Smooth muscle cell (in vitro differentiated cells): Measurements from ENCODE around the gene UGT3A2. TPM values are rescaled to one million over a fixed set of nuclear protein-coding genes. Genes with fewer than 3 reads are reported as not detected.
A peak's percentile ranks its signal among the peaks of the same experiment; 100 is the strongest.

ENCODE experiments used
- DNase-seq: peaks from one replicate; lab custom pipeline; 2025; ENCODE audit not compliant: unreplicated experiment; lab: John Stamatoyannopoulos, UW
- H2AFZ ChIP-seq: fragments of 200-600 bp; sonication (generic); 2 replicates; pipeline ENCODE4 v1.6.0; 2016; ENCODE audit warnings: antibody characterized with exemption, low read depth, mild to moderate bottlenecking
- H3F3A ChIP-seq: fragments of 200-600 bp; sonication (generic); 2 replicates; pipeline ENCODE4 v1.6.0; 2017; ENCODE audit warnings: antibody characterized with exemption, low read depth
- H3K27ac ChIP-seq: fragments of 200-600 bp; sonication (generic); 2 replicates; pipeline ENCODE4 v1.5.1; 2016; ENCODE audit warnings: low read depth, mild to moderate bottlenecking
- H3K27me3 ChIP-seq: fragments of 200-600 bp; sonication (generic); 2 replicates; pipeline ENCODE4 v1.6.1; 2016; ENCODE audit warnings: low read depth, mild to moderate bottlenecking
- H3K36me3 ChIP-seq: fragments of 200-600 bp; sonication (generic); 2 replicates; pipeline ENCODE4 v1.5.1; 2016; ENCODE audit warnings: low read depth
- H3K4me1 ChIP-seq: fragments of 200-600 bp; sonication (generic); 2 replicates; pipeline ENCODE4 v1.5.1; 2016; ENCODE audit warnings: low read depth
- H3K4me2 ChIP-seq: fragments of 200-600 bp; sonication (generic); 2 replicates; pipeline ENCODE4 v1.6.0; 2016; ENCODE audit warnings: mild to moderate bottlenecking
- H3K4me3 ChIP-seq: fragments of 200-600 bp; sonication (generic); 2 replicates; pipeline ENCODE4 v1.5.1; 2016; ENCODE audit warnings: mild to moderate bottlenecking
- H3K79me2 ChIP-seq: fragments of 200-600 bp; sonication (generic); 2 replicates; pipeline ENCODE4 v1.6.0; 2016; ENCODE audit warnings: low read depth, mild to moderate bottlenecking
- H3K9ac ChIP-seq: fragments of 200-600 bp; sonication (generic); 2 replicates; pipeline ENCODE4 v1.6.0; 2016; ENCODE audit warnings: low read depth
- H3K9me3 ChIP-seq: fragments of 200-600 bp; sonication (generic); replicated peaks from 2 replicates; pipeline ENCODE4 v1.5.1; 2016; ENCODE audit warnings: low read depth
- H4K20me1 ChIP-seq: fragments of 200-600 bp; sonication (generic); 2 replicates; pipeline ENCODE4 v1.6.0; 2016; ENCODE audit warnings: low read depth
- WGBS: methylation state at CpG from one replicate; pipeline ENCODE4 v1.1.7; 2016; ENCODE audit warnings: low lambda C conversion rate; 5-methylcytosine and 5-hydroxymethylcytosine counted together
- polyA plus RNA-seq: library from polyadenylated mRNA; unstranded; fragments of >200 nt; fragmentation: Nextera tagmentation; extraction: Ambion mirVana; gene quantifications from 2 replicates; pipeline ENCODE4 v1.2.1, GENCODE V29; 2016
- total RNA-seq: library from RNA; depleted of rRNA; stranded (reverse); fragments of >200 nt; gene quantifications from 2 replicates; pipeline ENCODE4 v1.2.3, GENCODE V29; 2014
- TF ChIP-seq, protein P1 (sequence below): fragments of 200-600 bp; sonication (generic); IDR thresholded peaks from 2 replicates; pipeline ENCODE4 v1.5.1; 2017; ENCODE audit warnings: borderline replicate concordance, mild to moderate bottlenecking, antibody characterized with exemption; ENCODE audit not compliant: insufficient read depth, poor library complexity, severe bottlenecking

Gene UGT3A2, protein sequence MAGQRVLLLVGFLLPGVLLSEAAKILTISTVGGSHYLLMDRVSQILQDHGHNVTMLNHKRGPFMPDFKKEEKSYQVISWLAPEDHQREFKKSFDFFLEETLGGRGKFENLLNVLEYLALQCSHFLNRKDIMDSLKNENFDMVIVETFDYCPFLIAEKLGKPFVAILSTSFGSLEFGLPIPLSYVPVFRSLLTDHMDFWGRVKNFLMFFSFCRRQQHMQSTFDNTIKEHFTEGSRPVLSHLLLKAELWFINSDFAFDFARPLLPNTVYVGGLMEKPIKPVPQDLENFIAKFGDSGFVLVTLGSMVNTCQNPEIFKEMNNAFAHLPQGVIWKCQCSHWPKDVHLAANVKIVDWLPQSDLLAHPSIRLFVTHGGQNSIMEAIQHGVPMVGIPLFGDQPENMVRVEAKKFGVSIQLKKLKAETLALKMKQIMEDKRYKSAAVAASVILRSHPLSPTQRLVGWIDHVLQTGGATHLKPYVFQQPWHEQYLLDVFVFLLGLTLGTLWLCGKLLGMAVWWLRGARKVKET
- total RNA-seq (0.67 TPM in 1 of 2 replicates, not detected in the other), polyA plus RNA-seq (0.54 TPM in 1 of 2 replicates, not detected in the other)

DNA sequence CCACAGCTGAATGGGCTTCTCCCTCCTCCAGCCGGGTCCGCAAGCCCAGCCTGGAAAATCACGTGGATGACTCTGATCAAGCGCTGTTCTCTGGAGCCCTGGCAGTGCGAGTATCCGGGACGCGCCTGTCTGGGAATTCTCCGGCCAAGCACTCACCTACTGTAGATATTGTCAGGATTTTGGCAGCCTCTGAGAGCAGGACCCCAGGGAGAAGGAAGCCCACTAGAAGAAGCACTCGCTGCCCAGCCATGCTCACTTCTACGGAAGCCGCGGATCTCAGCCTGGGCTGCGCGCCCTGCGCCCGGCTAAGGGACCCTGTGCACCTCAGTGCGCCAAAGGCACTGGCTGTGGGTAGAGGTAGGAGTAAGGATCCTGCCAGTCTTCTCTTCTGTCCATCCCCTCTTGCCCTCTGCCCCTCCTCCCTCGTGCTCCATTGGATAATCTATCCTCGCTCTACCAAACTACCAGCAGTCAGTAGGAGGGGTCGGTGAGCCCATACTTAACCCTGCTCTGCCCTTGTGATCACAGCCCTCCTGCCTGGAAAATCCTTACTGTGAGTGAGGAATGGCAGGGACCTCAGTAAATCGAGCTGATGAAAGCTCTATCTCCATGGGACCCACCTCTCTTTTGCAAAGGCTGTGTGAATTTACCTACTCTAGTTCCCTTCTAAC, at the start of gene UGT3A2:
TSS of gene UGT3A2 (minus strand) at position 343 of the 671 bp plus-strand sequence. CDS start at position 250, 93 bp downstream.
- TF ChIP-seq, protein P1, sequence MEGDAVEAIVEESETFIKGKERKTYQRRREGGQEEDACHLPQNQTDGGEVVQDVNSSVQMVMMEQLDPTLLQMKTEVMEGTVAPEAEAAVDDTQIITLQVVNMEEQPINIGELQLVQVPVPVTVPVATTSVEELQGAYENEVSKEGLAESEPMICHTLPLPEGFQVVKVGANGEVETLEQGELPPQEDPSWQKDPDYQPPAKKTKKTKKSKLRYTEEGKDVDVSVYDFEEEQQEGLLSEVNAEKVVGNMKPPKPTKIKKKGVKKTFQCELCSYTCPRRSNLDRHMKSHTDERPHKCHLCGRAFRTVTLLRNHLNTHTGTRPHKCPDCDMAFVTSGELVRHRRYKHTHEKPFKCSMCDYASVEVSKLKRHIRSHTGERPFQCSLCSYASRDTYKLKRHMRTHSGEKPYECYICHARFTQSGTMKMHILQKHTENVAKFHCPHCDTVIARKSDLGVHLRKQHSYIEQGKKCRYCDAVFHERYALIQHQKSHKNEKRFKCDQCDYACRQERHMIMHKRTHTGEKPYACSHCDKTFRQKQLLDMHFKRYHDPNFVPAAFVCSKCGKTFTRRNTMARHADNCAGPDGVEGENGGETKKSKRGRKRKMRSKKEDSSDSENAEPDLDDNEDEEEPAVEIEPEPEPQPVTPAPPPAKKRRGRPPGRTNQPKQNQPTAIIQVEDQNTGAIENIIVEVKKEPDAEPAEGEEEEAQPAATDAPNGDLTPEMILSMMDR, result no peak
- no peak within 1 kb of the TSS for H3K27ac ChIP-seq
- H3K9ac ChIP-seq, result no peak within 1 kb of the TSS
- peak within 1 kb of the TSS; percentile 47 for H3K4me3 ChIP-seq
- H4K20me1 ChIP-seq, result no peaks in the 10 kb centered on the region
- H3K9me3 ChIP-seq, result no peaks in the 10 kb centered on the region
- H3K36me3 ChIP-seq, result no peaks in the 10 kb centered on the region
- peak within 1 kb of the TSS; percentile 91 for H2AFZ ChIP-seq
- H3K79me2 ChIP-seq, result no peaks in the 10 kb centered on the region
- no peaks in the 10 kb centered on the region for H3F3A ChIP-seq
- H3K4me2 ChIP-seq, result peak within 1 kb of the TSS; percentile 87
- no peak for DNase-seq
- peaks cover 3% of the 10 kb centered on the region for H3K4me1 ChIP-seq
- H3K27me3 ChIP-seq, result peaks cover 42% of the 10 kb centered on the region
- 4% methylated on average over 22 of the region's 22 CpGs for WGBS

DNA sequence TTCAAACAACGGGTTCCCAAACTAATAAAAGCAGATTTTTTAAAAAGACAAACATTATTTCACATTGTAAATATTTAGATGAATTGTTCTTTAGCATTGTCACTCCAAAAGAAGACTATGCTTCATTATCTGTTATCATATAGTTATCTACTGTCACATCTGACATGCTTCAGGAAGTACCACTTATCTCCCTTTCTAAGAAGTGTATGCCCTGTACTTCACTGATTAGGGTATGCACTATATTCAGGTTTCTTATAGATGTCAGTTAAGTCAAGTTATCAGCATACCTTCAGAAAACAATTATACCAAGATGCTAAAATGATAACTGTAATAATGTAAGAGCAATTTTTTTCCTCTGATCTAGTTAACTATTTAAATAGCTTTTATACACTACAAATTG, 44.6 kb upstream of the UGT3A2 start:
- H3K27me3 ChIP-seq, result no peaks in the 10 kb centered on the region
- H3K9ac ChIP-seq, result no peak overlapping the region
- H3K9me3 ChIP-seq, result no peaks in the 10 kb centered on the region
- H3K4me3 ChIP-seq, result no peak overlapping the region
- H3K79me2 ChIP-seq, result no peaks in the 10 kb centered on the region
- H4K20me1 ChIP-seq, result no peaks in the 10 kb centered on the region
- no peak overlapping the region for H3K4me2 ChIP-seq
- no peaks in the 10 kb centered on the region for H3F3A ChIP-seq
- no peak for DNase-seq
- peaks cover 5% of the 10 kb centered on the region for H3K4me1 ChIP-seq
- 97% methylated on average over 1 of the region's 1 CpG for WGBS
- H3K36me3 ChIP-seq, result peaks cover 3% of the 10 kb centered on the region
- TF ChIP-seq, protein P1, result no peak
- H3K27ac ChIP-seq, result no peak overlapping the region
- H2AFZ ChIP-seq, result no peak overlapping the region

DNA sequence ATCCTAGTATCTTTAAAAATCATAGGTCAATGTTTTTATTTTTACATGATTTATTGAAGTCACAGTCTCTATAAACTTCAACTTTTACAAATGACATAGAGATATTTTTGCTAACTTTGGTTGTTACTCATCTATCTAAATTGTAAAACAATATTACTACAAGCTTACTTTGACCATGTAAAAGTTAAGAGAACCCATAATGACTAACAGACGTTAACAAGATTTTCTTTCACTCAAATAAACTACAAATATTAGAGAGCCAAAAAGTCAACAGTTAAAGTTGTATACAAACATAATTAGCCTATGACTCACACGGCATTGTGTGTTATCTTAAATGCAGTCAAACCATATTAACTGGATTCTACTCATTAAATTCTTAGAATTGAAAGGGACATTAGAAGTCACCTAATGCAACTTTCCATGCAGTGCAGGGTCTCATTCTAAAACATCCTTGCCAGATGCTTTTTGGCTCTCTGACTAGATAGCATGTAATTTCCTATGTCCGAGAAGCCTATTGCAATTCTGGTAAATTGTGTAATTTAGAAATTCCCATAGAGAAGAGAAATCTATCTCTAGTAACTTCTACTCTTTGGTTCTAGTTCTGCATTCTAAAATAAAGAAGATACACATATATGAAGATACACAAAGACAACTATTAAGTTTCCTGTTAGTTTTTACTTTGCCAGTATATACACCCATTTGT, 42.2 kb upstream of the UGT3A2 start:
- H3K27ac ChIP-seq, result no peak overlapping the region
- H3K79me2 ChIP-seq, result no peaks in the 10 kb centered on the region
- no peaks in the 10 kb centered on the region for H4K20me1 ChIP-seq
- H3K9ac ChIP-seq, result no peak overlapping the region
- H3K4me2 ChIP-seq, result no peak overlapping the region
- H3K4me1 ChIP-seq, result peaks cover 5% of the 10 kb centered on the region
- H3K4me3 ChIP-seq, result no peak overlapping the region
- WGBS, result 52% methylated on average over 3 of the region's 3 CpGs
- no peak overlapping the region for H2AFZ ChIP-seq
- no peak for DNase-seq
- H3K36me3 ChIP-seq, result peaks cover 10% of the 10 kb centered on the region
- H3K9me3 ChIP-seq, result no peaks in the 10 kb centered on the region
- TF ChIP-seq, protein P1, result no peak
- H3F3A ChIP-seq, result no peaks in the 10 kb centered on the region
- no peaks in the 10 kb centered on the region for H3K27me3 ChIP-seq
